ENCODE results near the gene CBX5.

Gene CBX5

DNA sequence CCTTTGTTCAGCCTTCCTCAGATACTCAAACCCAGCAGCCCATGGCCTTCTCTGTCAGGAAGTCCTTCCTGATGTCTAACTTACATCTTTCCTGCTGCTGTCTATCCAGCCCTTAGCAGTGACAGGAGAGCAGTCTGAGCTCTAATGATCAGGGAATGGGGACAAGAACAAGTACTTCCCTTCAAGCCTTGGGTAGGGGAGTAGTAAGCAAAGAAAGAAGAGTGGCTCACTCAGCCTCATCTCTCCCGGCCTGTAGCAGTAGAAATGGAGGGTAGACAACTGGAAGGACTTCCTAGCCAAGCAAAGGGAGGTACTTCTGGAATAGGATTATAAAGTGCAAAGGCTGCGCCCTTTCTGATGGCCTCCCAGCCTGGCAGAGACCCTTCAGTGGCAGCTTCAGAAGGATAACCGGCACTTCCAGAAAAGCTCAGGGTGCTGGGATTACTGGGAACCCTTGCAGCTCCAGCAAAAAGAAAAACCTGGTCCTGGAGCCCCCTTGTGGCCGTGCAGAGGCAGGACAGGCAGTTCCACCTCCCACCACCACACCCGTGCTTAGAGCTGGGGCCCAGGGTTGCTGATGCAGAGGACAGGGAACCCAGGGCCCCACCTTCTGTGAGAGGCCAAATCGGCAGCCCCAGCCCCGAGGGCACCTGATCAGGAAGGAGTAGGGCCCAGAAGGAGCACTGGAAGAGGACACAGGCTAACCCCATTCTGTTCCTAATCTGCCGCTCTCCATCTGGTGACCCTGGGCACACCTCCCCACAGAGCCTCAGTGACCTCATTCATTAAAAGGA, 78.7 kb downstream of the CBX5 start:
- no peak overlapping the region for H3K4me3 ChIP-seq (ENCODE audit: low read depth, low read length)
- H3K36me3 ChIP-seq: no peaks in the 10 kb centered on the region
- H3K9me3 ChIP-seq (ENCODE audit: severe bottlenecking): no peaks in the 10 kb centered on the region
- no peaks in the 10 kb centered on the region for H3K27me3 ChIP-seq (ENCODE audit: insufficient read depth, low read depth, severe bottlenecking)
- no peak overlapping the region; the same call in 1 of the 2 replicates for H3K27ac ChIP-seq
- TF ChIP-seq, protein P1, sequence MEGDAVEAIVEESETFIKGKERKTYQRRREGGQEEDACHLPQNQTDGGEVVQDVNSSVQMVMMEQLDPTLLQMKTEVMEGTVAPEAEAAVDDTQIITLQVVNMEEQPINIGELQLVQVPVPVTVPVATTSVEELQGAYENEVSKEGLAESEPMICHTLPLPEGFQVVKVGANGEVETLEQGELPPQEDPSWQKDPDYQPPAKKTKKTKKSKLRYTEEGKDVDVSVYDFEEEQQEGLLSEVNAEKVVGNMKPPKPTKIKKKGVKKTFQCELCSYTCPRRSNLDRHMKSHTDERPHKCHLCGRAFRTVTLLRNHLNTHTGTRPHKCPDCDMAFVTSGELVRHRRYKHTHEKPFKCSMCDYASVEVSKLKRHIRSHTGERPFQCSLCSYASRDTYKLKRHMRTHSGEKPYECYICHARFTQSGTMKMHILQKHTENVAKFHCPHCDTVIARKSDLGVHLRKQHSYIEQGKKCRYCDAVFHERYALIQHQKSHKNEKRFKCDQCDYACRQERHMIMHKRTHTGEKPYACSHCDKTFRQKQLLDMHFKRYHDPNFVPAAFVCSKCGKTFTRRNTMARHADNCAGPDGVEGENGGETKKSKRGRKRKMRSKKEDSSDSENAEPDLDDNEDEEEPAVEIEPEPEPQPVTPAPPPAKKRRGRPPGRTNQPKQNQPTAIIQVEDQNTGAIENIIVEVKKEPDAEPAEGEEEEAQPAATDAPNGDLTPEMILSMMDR (IDR thresholded peaks at IDR 0.05; ENCODE audit: low read depth, low read length): peak; percentile 95
- DNase-seq: peak; percentile 90

DNA sequence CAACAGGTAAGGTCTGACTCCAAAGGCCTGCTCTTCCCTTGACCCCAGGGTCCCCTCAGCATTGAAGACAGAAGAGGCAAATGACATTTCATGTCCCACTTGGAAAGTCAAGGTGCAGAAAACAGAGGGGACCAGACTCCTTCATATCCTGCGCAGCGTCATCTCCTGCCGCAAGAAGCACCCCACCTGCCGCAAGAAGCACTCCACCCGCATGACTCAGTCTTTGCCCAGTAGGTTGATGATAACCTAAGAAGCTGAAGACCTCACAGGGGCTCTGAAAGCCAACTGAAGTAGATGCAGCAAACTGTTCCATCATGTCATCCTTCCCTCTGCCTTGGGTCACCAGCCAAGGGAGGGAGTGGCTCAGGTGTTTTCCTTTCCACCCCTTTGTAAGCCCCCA, 79.5 kb downstream of the CBX5 start:
- TF ChIP-seq, protein P1 (IDR thresholded peaks at IDR 0.05; ENCODE audit: low read depth, low read length): no peak
- no peak for DNase-seq
- Histone ChIP-seq H3K4me3 (ENCODE audit: low read depth, low read length) (no peak overlapping the region), H3K9me3 (ENCODE audit: severe bottlenecking) (no peaks in the 10 kb centered on the region), H3K36me3 (no peaks in the 10 kb centered on the region), H3K27me3 (ENCODE audit: insufficient read depth, low read depth, severe bottlenecking) (no peaks in the 10 kb centered on the region), H3K27ac (no peak overlapping the region)

DNA sequence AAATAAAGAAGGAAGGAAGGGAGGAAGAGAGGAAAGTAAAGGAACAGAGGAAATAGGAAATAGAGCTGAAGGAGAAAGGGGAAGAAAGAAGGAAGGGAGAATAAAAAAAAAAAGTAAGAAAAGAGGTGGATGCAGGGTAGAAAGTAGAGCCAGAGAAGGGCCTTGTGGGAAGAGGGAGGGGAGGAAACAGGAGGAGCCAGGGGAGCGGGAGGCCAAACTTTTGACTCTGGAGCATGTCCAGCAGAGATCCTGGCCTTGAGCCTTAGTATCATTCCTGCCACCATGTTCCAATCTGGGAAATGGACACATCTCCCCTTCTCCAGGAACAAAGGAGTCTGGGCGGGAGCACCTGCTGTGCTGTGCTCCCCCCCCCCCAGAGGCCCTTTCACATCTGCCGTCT, 80.0 kb downstream of the CBX5 start:
- no peaks in the 10 kb centered on the region for H3K36me3 ChIP-seq
- H3K27ac ChIP-seq: no peak overlapping the region
- H3K27me3 ChIP-seq (ENCODE audit: insufficient read depth, low read depth, severe bottlenecking): no peaks in the 10 kb centered on the region
- TF ChIP-seq, protein P1 (IDR thresholded peaks at IDR 0.05; ENCODE audit: low read depth, low read length): no peak
- no peak for DNase-seq
- no peak overlapping the region for H3K4me3 ChIP-seq (ENCODE audit: low read depth, low read length)
- H3K9me3 ChIP-seq (ENCODE audit: severe bottlenecking): no peaks in the 10 kb centered on the region

DNA sequence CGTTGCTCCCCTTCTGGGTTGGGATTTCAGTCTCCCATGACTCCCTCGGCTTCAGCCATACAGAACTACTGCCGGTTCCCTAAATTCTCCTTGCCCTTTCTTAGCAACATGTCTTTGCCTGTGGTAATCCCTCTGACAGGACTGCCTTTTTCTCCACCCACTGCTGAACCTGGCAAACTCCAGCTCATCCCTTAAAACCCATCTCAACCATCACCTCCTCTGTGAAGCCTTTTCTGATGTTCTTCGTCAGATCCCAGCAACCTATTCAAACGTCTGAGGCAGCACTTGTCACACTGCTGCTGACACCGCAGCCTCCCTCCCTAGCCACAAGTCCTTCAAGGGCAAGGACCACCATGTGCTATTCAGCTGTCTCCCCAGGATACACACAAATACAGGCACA, 80.9 kb downstream of the CBX5 start:
- DNase-seq: no peak
- no peaks in the 10 kb centered on the region for H3K27me3 ChIP-seq (ENCODE audit: insufficient read depth, low read depth, severe bottlenecking)
- no peak overlapping the region for H3K4me3 ChIP-seq (ENCODE audit: low read depth, low read length)
- H3K27ac ChIP-seq: no peak overlapping the region
- no peaks in the 10 kb centered on the region for H3K9me3 ChIP-seq (ENCODE audit: severe bottlenecking)
- H3K36me3 ChIP-seq: no peaks in the 10 kb centered on the region
- TF ChIP-seq, protein P1 (IDR thresholded peaks at IDR 0.05; ENCODE audit: low read depth, low read length): no peak

DNA sequence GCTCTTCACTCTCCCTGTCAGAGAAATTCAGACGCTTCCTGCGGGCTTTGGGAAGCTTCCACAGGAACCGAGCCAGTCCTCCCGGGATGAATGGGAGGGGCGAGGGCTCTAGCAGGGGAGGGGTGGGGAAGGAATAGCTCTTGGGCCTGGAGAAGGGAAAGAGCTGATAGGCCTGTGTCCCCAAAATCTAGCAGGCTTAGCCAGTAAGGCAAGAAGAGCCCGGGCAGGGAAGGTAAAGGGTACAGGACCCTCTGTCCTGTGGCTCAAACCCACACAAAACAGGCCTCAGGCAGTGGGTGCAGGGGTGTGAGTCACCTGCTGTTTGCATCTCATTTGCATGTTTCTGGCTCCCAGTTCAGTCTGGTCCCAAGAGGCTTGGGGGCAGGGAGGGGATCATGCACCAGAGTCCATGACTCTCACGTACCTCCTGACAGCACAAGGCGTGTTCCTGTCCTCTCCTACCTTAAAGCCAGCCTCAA, 82.5 kb downstream of the CBX5 start:
- Histone ChIP-seq H3K36me3 (no peaks in the 10 kb centered on the region), H3K4me3 (ENCODE audit: low read depth, low read length) (no peak overlapping the region), H3K27ac (peak overlapping the region; percentile 20; the same call in 1 of the 2 replicates), H3K27me3 (ENCODE audit: insufficient read depth, low read depth, severe bottlenecking) (no peaks in the 10 kb centered on the region), H3K9me3 (ENCODE audit: severe bottlenecking) (no peaks in the 10 kb centered on the region)
- no peak for DNase-seq
- TF ChIP-seq, protein P1 (IDR thresholded peaks at IDR 0.05; ENCODE audit: low read depth, low read length): no peak
